Measurements from ENCODE around the gene CD52.

Gene CD52

GRCh38 chr1:26285366-26286063, 32.2 kb upstream of the CD52 start:
- no peak overlapping the region for H3K4me3 ChIP-seq (ENCODE audit: low read depth, low read length)
- TF ChIP-seq CTCF (IDR thresholded peaks at IDR 0.05; ENCODE audit: borderline replicate concordance, insufficient read depth, low read depth, low read length): peak; percentile 75

DNA sequence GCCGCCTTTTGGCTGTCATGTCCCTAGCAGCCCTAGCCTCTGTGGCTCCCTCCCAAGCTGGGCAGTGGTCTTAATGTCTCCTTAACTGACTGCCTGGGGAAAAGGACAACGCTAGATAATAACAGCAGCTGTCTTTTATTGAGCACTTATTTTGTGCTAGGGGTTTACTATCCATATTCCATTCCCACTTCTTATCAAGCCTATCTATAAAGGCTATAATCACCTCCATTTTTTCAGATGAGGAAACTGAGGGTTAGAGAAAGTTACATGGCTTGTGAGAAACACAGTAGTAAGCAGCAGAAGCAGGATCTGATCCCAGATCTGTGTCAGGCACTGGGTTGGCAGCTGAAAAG, 31.7 kb upstream of the CD52 start:
- no peak overlapping the region for H3K4me3 ChIP-seq (ENCODE audit: low read depth, low read length)
- TF ChIP-seq CTCF (IDR thresholded peaks at IDR 0.05; ENCODE audit: borderline replicate concordance, insufficient read depth, low read depth, low read length): no peak

DNA sequence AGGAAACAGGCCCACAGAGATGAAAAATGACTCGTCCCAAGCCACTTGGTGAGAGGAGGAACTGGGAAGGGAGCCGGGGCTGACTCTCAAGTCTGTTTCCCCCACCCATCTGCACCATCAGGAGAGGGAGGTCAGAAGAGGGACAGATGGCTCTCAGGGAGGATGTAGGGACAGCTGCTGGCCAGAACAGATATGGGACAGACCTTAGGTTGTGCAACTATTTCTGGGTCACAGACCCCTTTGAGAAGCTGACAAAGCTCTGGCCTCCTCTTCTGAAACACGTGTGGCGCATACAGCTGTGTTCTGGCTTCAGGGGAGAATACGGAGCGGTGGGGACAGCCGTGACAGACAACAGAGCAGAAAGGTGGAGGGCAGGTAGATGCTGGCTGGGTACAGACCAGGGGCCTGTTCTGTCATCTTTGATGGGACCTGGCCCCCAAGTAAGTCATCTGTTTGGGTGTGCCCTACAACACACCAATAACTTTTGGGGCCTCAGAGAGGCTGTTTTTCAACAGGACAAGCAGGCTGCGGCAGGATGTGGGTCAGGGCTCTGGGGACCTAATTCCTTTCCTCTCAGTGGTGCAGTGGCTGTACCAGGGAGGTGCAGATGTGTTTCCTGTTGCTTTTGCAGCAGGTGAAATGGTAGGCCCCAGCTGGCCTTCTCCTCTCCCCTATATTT, 30.6 kb upstream of the CD52 start:
- no peak overlapping the region for H3K4me3 ChIP-seq (ENCODE audit: low read depth, low read length)
- TF ChIP-seq CTCF (IDR thresholded peaks at IDR 0.05; ENCODE audit: borderline replicate concordance, insufficient read depth, low read depth, low read length): 0 out of 2 replicates have a peak, but pooled peaks have one; percentile 5

DNA sequence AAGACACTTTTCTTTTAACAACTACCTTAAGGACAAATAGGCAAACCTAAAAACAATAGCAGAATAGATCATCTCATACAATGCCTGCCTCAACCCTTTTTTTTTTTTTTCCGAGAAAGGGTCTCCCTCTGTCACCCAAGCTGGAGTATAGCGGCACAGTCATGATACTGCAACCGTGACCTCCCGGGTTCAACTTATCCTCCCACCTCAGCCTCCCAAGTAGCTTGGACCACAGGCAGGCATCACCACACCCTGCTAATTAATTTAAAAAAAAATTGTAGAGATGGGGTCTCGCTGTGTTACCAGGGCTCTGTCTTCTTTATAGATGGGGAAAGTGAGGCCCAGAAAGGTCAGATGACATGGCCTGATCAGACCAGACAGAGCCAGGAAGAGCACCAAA, 29.9 kb upstream of the CD52 start:
- no peak for TF ChIP-seq CTCF (IDR thresholded peaks at IDR 0.05; ENCODE audit: borderline replicate concordance, insufficient read depth, low read depth, low read length)
- no peak overlapping the region for H3K4me3 ChIP-seq (ENCODE audit: low read depth, low read length)

DNA sequence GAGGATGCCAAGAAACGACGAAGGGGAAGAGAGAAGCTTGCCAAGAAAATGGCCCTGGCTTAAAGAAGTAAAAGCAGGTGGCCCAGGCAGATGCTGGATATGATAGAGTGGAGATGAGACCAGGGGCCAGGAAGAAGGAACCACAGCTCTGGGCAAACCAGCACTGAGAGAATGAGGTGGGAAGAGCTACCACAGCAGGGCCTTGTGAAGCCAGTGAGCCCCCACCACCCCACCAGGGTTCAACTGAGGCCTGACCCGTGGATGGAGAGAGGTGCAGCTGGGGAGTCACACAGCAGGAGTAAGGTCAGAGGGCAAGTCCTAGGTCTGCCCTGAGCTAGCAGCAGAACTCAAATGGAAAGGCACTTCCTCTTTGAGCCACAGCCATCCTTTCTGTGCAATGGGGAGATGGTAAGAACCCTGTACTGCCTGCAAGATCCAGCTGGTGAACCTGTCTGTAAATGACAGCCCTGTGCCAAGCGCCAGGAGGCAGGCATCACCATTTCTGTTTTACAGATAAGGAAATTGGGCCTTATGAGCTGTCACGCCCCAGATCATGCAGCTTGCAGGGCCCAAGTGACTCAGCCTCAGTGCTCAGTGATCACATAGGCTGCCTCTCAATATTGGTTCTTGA, 29.3 kb upstream of the CD52 start:
- TF ChIP-seq CTCF (IDR thresholded peaks at IDR 0.05; ENCODE audit: borderline replicate concordance, insufficient read depth, low read depth, low read length): no peak
- no peak overlapping the region for H3K4me3 ChIP-seq (ENCODE audit: low read depth, low read length)

DNA sequence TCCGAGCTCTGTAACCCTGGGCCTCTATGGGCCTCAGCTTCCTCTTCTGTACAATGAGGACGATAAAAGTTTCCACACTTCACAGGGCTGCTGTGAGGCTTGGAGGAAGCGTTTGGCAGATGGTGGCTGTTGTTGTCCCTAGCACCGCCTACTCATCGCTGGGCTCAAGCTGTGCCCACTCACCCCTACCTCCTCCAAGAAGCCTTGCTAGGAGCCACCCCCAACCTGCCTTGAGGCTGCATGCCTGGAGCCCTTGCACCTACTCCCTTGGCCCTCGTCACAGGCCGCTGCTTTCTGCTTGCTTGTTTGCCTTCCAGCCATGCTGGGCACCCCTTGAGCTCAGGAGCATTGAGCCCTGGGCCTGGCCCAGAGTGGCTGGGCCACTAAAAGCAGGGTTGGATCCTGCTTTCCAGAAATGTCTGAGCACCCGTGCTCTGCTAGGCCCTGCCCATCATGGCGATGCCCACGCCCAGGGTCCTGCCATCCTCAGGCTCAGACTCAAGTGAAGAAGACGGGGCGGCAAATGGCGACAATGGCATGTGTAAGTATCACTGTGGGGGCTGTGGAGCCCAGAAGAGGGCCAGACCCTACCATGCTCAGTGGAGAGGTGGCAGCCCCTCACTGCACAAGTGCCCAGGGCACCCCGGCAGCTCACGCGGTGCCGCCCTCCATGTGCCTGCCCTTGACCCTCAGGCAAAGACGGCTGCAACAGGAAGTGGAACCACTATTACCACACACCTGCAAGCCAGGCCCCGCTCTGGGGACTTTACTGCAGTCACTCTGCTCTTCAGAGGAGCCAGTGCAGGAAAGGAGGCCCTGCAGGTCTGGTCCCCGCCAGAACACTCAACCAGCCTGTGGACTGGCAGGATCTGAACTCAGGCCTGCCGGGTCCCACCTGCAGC, 28.3 kb upstream of the CD52 start:
- H3K4me3 ChIP-seq (ENCODE audit: low read depth, low read length): no peak overlapping the region
- TF ChIP-seq CTCF (IDR thresholded peaks at IDR 0.05; ENCODE audit: borderline replicate concordance, insufficient read depth, low read depth, low read length): no peak
